ENCODE results near the gene TMPRSS13. TPM values are rescaled to one million over a fixed set of nuclear protein-coding genes. Genes with fewer than 3 reads are reported as not detected.

Gene TMPRSS13
- total RNA-seq, 1 experiment from 2014 or later: 0.50 TPM

- Histone ChIP-seq H4K20me1 (ENCODE audit: control insufficient read depth, insufficient read depth, insufficient read length) (no peaks in the 10 kb centered on the region), H2AK5ac (ENCODE audit: insufficient read length, low read length) (no peak overlapping the region), H3K14ac (ENCODE audit: insufficient read depth, low read length) (no peak overlapping the region), H2AFZ (ENCODE audit: low read length) (no peak overlapping the region), H3K9me3 (ENCODE audit: control insufficient read depth, low read depth, low read length) (no peaks in the 10 kb centered on the region), H2BK5ac (ENCODE audit: insufficient read length, low read length) (no peak overlapping the region), H3T11ph (ENCODE audit: low read length) (no peak overlapping the region), H3K79me1 (ENCODE audit: insufficient read depth, low read depth, low read length, poor library complexity, severe bottlenecking) (no peaks in the 10 kb centered on the region), H3K4me2 (ENCODE audit: insufficient read depth, insufficient read length, low read length) (no peak overlapping the region), H3K56ac (ENCODE audit: insufficient read length, low read depth, low read length) (no peak overlapping the region), H2BK15ac (ENCODE audit: low read depth, low read length) (no peak overlapping the region), H3K18ac (ENCODE audit: insufficient read length, low read depth, low read length) (no peak overlapping the region), H3K4me1 (ENCODE audit: insufficient read depth, low read length) (peaks cover 7% of the 10 kb centered on the region; the same call in 1 of the 2 replicates), H2BK20ac (ENCODE audit: low read depth, low read length, poor library complexity, severe bottlenecking) (no peak overlapping the region), H2BK12ac (ENCODE audit: insufficient read length, low read depth, low read length) (no peak overlapping the region), H3K9ac (ENCODE audit: extremely low read depth, insufficient read length, low read length) (no peak overlapping the region), H3K23me2 (ENCODE audit: insufficient read length, low read depth, low read length, poor library complexity, severe bottlenecking) (peaks cover 15% of the 10 kb centered on the region), H3K79me2 (ENCODE audit: insufficient read depth, low read length) (no peaks in the 10 kb centered on the region), H3K23ac (ENCODE audit: insufficient read length, low read depth, low read length) (no peak overlapping the region), H4K8ac (replicated peaks; ENCODE audit: insufficient read length, low read depth, low read length) (no peak overlapping the region), H4K5ac (ENCODE audit: insufficient read length, low read depth, low read length) (no peak overlapping the region), H4K91ac (ENCODE audit: insufficient read length, low read depth, low read length) (no peak overlapping the region), H2BK120ac (ENCODE audit: low read depth, low read length, poor library complexity, severe bottlenecking) (no peak overlapping the region), H3K27me3 (ENCODE audit: insufficient read depth, low read length) (no peaks in the 10 kb centered on the region; the same call in 1 of the 2 replicates), H3K27ac (ENCODE audit: insufficient read length, low read depth, low read length) (no peak overlapping the region), H3K4ac (ENCODE audit: low read depth, low read length) (no peak overlapping the region)
- peaks cover 41 to 44% of the 10 kb centered on the region in 2 experiments for H3K4me1 Mint-ChIP-seq
- peaks cover 0 to 2% (median 0%) of the 10 kb centered on the region in 3 experiments; a peak in 1 of 7 replicates for H3K36me3 Mint-ChIP-seq (ENCODE audit: insufficient read depth in 1 of 3, low read depth in 3 of 3)
- DNase-seq: no peak
- no peaks in the 10 kb centered on the region for H3K9me3 Mint-ChIP-seq
- H3K27me3 Mint-ChIP-seq (ENCODE audit: low read depth): peaks cover 71% of the 10 kb centered on the region
- no peak overlapping the region for H3K4me3 Mint-ChIP-seq
- H3K27ac Mint-ChIP-seq: no peak overlapping the region; a peak in 1 of 7 replicates
- no CpG with 5 or more reads among the region's 11 CpGs for WGBS (ENCODE audit: extremely low coverage, insufficient read length, low lambda C conversion rate)
- TF ChIP-seq CTCF (conservative IDR thresholded peaks at IDR 0.05): no peak
Measured at GRCh38 chr11:117879516-117880480, 49.4 kb downstream of the TMPRSS13 start.
